Activated T-cell treated with anti-CD3 and anti-CD28 coated beads, Interleukin-2, amount 50 U/mL, for 24 hours (primary cell): ENCODE results near the gene CANX.
"Not testable (repeated sequence)": the region's sequence is repeated elsewhere in the genome, so short reads cannot be mapped to it uniquely, and the experiment has no call there.

Source experiments
- DNase-seq: peaks from one replicate; pipeline ENCODE4 v3.0.0-alpha.2; 2020
- H3K27ac Mint-ChIP-seq: 2 replicates; pipeline ENCODE4 v1.8.0; 2020; ENCODE audit warnings: mild to moderate bottlenecking, mixed read lengths
- H3K27me3 Mint-ChIP-seq: 2 replicates; pipeline ENCODE4 v1.8.0; 2020; ENCODE audit warnings: mixed read lengths
- H3K36me3 Mint-ChIP-seq: 2 replicates; pipeline ENCODE4 v1.8.0; 2020; ENCODE audit warnings: low read depth, mixed read lengths
- H3K4me1 Mint-ChIP-seq: 2 replicates; pipeline ENCODE4 v1.8.0; 2020; ENCODE audit warnings: low read depth, mixed read lengths
- H3K4me3 Mint-ChIP-seq: 2 replicates; pipeline ENCODE4 v1.8.0; 2020; ENCODE audit warnings: mild to moderate bottlenecking, moderate library complexity, mixed read lengths
- H3K9me3 Mint-ChIP-seq: 2 replicates; pipeline ENCODE4 v1.8.0; 2020; ENCODE audit warnings: mixed read lengths

The CANX gene

DNA sequence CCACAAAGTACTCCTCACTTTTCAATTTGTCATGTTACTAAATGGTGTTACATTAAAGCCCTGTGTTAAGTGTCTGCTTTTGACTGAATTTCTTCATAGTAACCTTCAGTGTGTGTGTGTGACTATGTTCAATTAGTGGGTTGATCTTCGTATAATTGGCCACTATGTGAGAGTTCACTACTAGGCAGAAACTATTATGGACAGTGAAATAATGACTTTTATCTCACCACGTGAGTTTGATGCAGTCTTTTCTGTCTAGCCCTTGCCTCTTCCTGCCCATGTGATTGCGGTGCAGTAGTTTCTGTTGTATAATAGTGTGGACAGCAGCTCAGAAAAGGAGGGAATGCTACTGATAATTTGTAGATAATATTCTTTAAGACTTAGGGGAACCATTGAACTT, 32.1 kb downstream of the CANX start:
- peaks cover 35% of the 10 kb centered on the region for H3K4me1 Mint-ChIP-seq

DNA sequence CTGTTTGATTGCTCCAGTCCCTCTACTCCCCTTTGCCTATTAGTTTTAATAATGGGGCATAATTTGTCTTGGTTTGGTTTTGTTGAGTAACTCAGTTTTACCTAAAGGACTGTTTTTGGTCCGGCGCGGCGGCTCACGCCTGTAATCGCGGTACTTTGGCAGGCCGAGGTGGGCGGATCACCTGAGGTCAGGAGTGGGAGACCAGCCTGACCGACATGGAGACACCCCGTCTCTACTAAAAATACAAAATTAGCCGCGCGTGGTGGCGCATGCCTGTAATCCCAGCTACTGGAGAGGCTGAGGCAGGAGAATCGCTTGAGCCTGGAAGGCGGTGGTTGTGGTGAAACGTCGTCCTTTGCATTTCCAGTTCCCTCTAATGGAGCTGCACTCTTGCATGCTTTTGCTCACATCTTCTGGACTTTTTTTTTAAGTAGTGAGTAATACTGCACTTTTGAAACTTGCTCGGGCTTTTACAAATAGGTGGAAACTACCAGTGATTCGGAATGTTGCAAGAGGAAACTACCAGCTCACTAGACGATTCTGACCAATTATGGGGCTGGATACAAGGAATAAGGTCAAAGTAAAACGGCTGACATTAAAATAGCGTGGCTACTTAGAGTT, 33.1 kb downstream of the CANX start:
- Mint-ChIP-seq H3K27me3 (no peaks in the 10 kb centered on the region), H3K9me3 (no peaks in the 10 kb centered on the region), H3K27ac (peak overlapping the region; percentile 92), H3K36me3 (peaks cover 75% of the 10 kb centered on the region), H3K4me3 (peak overlapping the region; percentile 76), H3K4me1 (peaks cover 45% of the 10 kb centered on the region)
- DNase-seq: peak; percentile 54

More for the DNA sequence above, 32.1 kb downstream of the CANX start:
- H3K9me3 Mint-ChIP-seq: no peaks in the 10 kb centered on the region
- no peaks in the 10 kb centered on the region for H3K27me3 Mint-ChIP-seq
- peak overlapping the region; percentile 90 for H3K27ac Mint-ChIP-seq
- H3K4me3 Mint-ChIP-seq: no peak overlapping the region
- peaks cover 79% of the 10 kb centered on the region for H3K36me3 Mint-ChIP-seq
- DNase-seq: no peak

GRCh38 chr5:179732412-179732917, 33.7 kb downstream of the CANX start, which contains the start of gene MAML1:
Gene MAML1 (plus strand): TSS chr5:179732822. CDS start chr5:179733113, 291 bp downstream.
- peak within 1 kb of the TSS; percentile 92 for H3K4me3 Mint-ChIP-seq
- DNase-seq: peak; percentile 99
- no peaks in the 10 kb centered on the region for H3K27me3 Mint-ChIP-seq
- peaks cover 50% of the 10 kb centered on the region for H3K4me1 Mint-ChIP-seq
- peak within 1 kb of the TSS; percentile 94 for H3K27ac Mint-ChIP-seq
- peaks cover 75% of the 10 kb centered on the region for H3K36me3 Mint-ChIP-seq
- H3K9me3 Mint-ChIP-seq: no peaks in the 10 kb centered on the region

GRCh38 chr5:179732918-179733771, 34.4 kb downstream of the CANX start:
- Mint-ChIP-seq H3K27ac (peak overlapping the region; percentile 94), H3K9me3 (no peaks in the 10 kb centered on the region), H3K27me3 (no peaks in the 10 kb centered on the region), H3K36me3 (peaks cover 75% of the 10 kb centered on the region), H3K4me3 (peak overlapping the region; percentile 92), H3K4me1 (peaks cover 57% of the 10 kb centered on the region)
- DNase-seq: no peak

GRCh38 chr5:179733772-179734126, 35.0 kb downstream of the CANX start:
- Mint-ChIP-seq H3K27ac (peak overlapping the region; percentile 94), H3K4me3 (peak overlapping the region; percentile 92), H3K4me1 (peaks cover 63% of the 10 kb centered on the region), H3K9me3 (no peaks in the 10 kb centered on the region), H3K36me3 (peaks cover 75% of the 10 kb centered on the region), H3K27me3 (no peaks in the 10 kb centered on the region)
- no peak for DNase-seq

DNA sequence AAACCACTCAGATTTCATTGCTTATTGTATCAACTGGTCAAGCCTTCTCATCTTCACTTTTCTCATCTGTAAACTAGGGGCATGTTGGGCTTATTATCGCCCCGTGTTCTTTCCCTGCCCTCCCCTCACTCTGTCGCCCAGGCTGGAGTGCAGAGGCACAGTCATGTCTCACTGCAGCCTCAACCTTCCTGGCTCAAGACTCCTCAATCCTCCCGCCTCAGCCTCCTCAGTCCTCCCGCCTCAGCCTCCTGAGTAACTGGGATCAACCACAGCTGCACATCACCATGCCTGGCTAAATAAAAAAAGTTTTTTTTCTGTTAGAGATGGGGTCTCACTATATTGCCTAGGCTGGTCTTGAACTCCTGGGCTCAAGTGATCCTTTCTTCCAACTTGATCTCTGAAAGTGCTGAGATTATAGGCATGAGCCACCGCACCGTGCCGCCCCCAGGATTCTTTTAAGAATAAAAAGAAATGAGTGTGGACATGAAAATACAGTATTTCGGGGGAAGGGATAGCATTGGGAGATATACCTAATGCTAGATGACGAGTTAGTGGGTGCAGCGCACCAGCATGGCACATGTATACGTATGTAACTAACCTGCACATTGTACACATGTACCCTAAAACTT, 35.9 kb downstream of the CANX start:
- H3K4me1 Mint-ChIP-seq: peaks cover 68% of the 10 kb centered on the region
- no peaks in the 10 kb centered on the region for H3K9me3 Mint-ChIP-seq
- peaks cover 72% of the 10 kb centered on the region for H3K36me3 Mint-ChIP-seq
- no peaks in the 10 kb centered on the region for H3K27me3 Mint-ChIP-seq
- peak overlapping the region; percentile 94 for H3K27ac Mint-ChIP-seq
- no peak for DNase-seq
- peak overlapping the region; percentile 92 for H3K4me3 Mint-ChIP-seq

GRCh38 chr5:179738742-179739141, 40.0 kb downstream of the CANX start:
- H3K9me3 Mint-ChIP-seq: no peaks in the 10 kb centered on the region
- peaks cover 63% of the 10 kb centered on the region for H3K4me1 Mint-ChIP-seq
- no peak overlapping the region for H3K4me3 Mint-ChIP-seq
- peaks cover 62% of the 10 kb centered on the region for H3K36me3 Mint-ChIP-seq
- DNase-seq: no peak
- no peaks in the 10 kb centered on the region for H3K27me3 Mint-ChIP-seq
- H3K27ac Mint-ChIP-seq: peak overlapping the region; percentile 61

DNA sequence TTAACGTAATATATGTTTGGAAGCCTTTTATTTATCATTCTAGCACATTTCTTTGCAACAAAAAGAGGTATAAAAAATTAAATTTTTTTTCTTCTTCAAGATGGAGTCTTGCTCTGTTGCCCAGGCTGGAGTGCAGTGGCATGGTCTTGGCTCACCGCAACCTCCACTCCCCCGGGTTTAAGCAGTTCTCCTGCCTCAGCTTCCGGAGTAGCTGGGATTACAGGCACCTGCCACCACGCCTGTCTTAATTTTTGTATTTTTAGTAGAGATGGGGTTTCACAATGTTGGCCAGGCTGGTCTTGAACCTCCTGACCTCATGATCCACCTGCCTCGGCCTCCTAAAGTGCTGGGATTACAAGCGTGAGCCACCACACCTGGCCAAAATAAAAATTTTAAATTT, 45.3 kb downstream of the CANX start:
- not testable (repeated sequence) for DNase-seq, H3K27me3 Mint-ChIP-seq, H3K27ac Mint-ChIP-seq, H3K4me3 Mint-ChIP-seq, H3K9me3 Mint-ChIP-seq
- Mint-ChIP-seq H3K4me1 (peaks cover 34% of the 10 kb centered on the region), H3K36me3 (peaks cover 41% of the 10 kb centered on the region)

GRCh38 chr5:179746872-179747271, 48.1 kb downstream of the CANX start:
- Mint-ChIP-seq H3K27me3 (no peaks in the 10 kb centered on the region), H3K9me3 (no peaks in the 10 kb centered on the region), H3K4me3 (no peak overlapping the region), H3K27ac (no peak overlapping the region), H3K36me3 (peaks cover 39% of the 10 kb centered on the region), H3K4me1 (peaks cover 30% of the 10 kb centered on the region)
- DNase-seq: no peak

DNA sequence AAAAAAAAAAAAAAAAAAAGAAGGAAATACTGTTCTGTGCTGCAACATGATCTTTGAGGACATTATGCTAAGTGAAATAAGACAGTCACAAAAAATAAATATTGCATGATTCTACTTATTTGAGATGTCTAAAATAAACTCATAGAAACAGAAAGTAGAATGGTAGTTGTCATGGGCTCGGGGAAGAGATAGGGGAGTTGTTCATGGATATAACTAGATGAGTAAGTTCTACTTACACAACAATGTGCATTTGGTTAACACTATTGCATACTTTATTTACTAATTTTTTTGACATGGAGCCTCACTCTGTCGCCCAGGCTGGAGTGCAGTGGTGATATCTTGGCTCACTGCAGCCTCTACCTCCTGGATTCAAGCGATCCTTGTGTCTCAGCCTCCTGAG, 49.0 kb downstream of the CANX start:
- Mint-ChIP-seq H3K9me3 (no peaks in the 10 kb centered on the region), H3K4me3 (no peak overlapping the region), H3K4me1 (peaks cover 30% of the 10 kb centered on the region), H3K27ac (no peak overlapping the region), H3K36me3 (peaks cover 37% of the 10 kb centered on the region), H3K27me3 (no peaks in the 10 kb centered on the region)
- no peak for DNase-seq

DNA sequence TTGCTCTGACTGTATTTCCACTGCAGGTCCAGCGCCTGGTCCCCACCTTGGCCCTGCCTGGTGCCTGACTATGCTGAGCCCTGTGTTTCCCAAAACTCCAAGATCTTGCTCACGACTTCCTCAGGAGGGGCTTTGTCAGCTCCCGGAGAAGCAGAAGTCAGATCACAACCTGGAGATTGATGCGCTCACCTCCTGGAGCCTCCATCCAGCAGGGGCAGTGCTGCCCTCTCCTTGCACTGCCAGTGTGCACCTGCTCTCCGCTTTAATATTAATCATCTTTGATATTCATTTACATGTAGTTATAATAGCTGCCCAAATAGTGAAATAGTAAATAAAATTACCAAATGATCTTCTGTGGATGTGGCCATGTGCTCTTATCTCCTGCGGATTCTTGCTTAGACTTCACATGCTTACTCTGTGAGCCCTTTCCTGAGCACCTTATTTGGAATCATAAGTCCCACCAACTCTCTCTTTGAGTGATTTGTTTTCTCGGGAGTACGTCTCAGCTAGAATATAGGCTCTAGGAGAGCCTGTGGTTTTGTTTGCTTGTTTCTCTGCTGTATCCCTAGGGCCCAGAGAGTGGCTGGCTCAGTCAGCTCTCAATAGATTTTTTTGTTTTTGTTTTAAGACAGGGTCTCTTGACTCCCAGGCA, 51.2 kb downstream of the CANX start:
- Mint-ChIP-seq H3K27me3 (no peaks in the 10 kb centered on the region), H3K27ac (peak overlapping the region; percentile 77), H3K36me3 (peaks cover 39% of the 10 kb centered on the region), H3K9me3 (no peaks in the 10 kb centered on the region), H3K4me1 (peaks cover 47% of the 10 kb centered on the region), H3K4me3 (no peak overlapping the region)
- DNase-seq: peak; percentile 22

GRCh38 chr5:179753971-179754370, 55.2 kb downstream of the CANX start:
- H3K36me3 Mint-ChIP-seq: peaks cover 24% of the 10 kb centered on the region
- H3K9me3 Mint-ChIP-seq: no peaks in the 10 kb centered on the region
- no peak overlapping the region for H3K4me3 Mint-ChIP-seq
- DNase-seq: no peak
- peaks cover 52% of the 10 kb centered on the region for H3K4me1 Mint-ChIP-seq
- H3K27ac Mint-ChIP-seq: peak overlapping the region; percentile 52
- no peaks in the 10 kb centered on the region for H3K27me3 Mint-ChIP-seq

- Mint-ChIP-seq H3K9me3 (no peaks in the 10 kb centered on the region), H3K36me3 (peaks cover 22% of the 10 kb centered on the region), H3K27ac (peak overlapping the region; percentile 62), H3K4me1 (peaks cover 54% of the 10 kb centered on the region), H3K4me3 (no peak overlapping the region), H3K27me3 (no peaks in the 10 kb centered on the region)
- no peak for DNase-seq
Measured at GRCh38 chr5:179755022-179755421, 56.3 kb downstream of the CANX start.

DNA sequence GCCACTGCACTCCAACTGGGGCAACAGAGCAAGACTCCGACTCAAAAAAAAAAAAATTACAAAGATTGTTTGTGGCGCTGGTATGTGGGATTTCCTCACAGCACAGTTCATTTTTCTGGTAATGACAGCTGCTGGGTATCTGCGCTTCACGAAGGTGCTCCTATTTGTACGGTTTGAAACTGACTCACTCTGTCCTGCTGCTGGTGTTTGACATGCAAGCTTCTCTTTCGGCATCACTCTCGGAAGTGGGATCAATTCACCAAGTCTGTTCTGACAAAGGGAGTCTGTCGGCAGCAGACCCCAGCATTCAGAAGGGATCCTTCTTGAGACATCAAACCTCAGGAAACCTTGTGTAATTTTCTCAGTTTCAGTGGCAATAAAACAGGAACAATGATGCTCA, 60.2 kb downstream of the CANX start:
- DNase-seq: no peak
- Mint-ChIP-seq H3K4me1 (peaks cover 75% of the 10 kb centered on the region), H3K4me3 (no peak overlapping the region), H3K27me3 (no peaks in the 10 kb centered on the region), H3K27ac (peak overlapping the region; percentile 91), H3K9me3 (no peaks in the 10 kb centered on the region), H3K36me3 (peaks cover 8% of the 10 kb centered on the region)
